Left cardiac atrium (tissue), 4 donors: ENCODE measurements around the gene TNFRSF14. TPM values are rescaled to one million over a fixed set of nuclear protein-coding genes. Genes with fewer than 3 reads are reported as not detected.

Source experiments
- ATAC-seq, 2 donors: fragments of 200-7000 bp; cut with Tn5 transposase; one replicate each; pipeline ENCODE4 v1.9.1; 2020; ENCODE audit warnings: mild to moderate bottlenecking in 2 of 2, moderate library complexity in 2 of 2
- DNase-seq: peaks from one replicate; pipeline ENCODE4 v3.0.0-alpha.2; 2020
- intact Hi-C, 2 donors: fragments of 100-400 bp; cut with DNase I; formaldehyde crosslinking; loops; one replicate each; pipeline versions ENCODE4 v1.14.1 to v1.15.1; 2022 to 2023
- total RNA-seq, 2 donors: library from RNA; stranded (reverse); fragmentation: NEBNext Ultra II Directional; extraction: Animal tissue kit (Norgen Biotek cat#: 25700); gene quantifications; one replicate each; pipeline ENCODE4 v1.2.1, GENCODE V29; 2021
- donor health status: DM: no; HTN: yes; CAD: no.
- donor health status: DM: no; HTN: yes; CAD: no; lungs with severe emphysema.
- donor health status: DM: yes; HTN: yes; CAD: no.
- donor health status: Dilated cardiomyopathy.

TNFRSF14 gene
- total RNA-seq, 2 donors from 2014 or later = 21.6 to 22.6 TPM

GRCh38 chr1:2591581-2592261 lies 35.5 kb downstream of the TNFRSF14 start:
- ATAC-seq (no peak), DNase-seq (no peak)
- intact Hi-C loops = no loop called here

- ATAC-seq = no peak
- no peak for DNase-seq
- intact Hi-C loops = no loop called here
Measured at GRCh38 chr1:2592672-2593071, 36.5 kb downstream of the TNFRSF14 start.

- intact Hi-C loops = no loop called here
- ATAC-seq = no peak
- no peak for DNase-seq
Measured at GRCh38 chr1:2593251-2593878, 37.2 kb downstream of the TNFRSF14 start.

GRCh38 chr1:2594001-2594640 lies 38.0 kb downstream of the TNFRSF14 start:
- DNase-seq (peak; percentile 82), ATAC-seq (peak; percentile 53 to 60)
- intact Hi-C loops = no loop called here

- no peak for ATAC-seq
- intact Hi-C loops = no loop called here
- DNase-seq = no peak
Measured at GRCh38 chr1:2594641-2595131, 38.5 kb downstream of the TNFRSF14 start.

- DNase-seq = no peak
- intact Hi-C loops = no loop called here
- no peak for ATAC-seq
Measured at GRCh38 chr1:2595261-2595811, 39.2 kb downstream of the TNFRSF14 start.

GRCh38 chr1:2595812-2596529 lies 39.8 kb downstream of the TNFRSF14 start:
- intact Hi-C loops = no loop called here
- ATAC-seq (no peak), DNase-seq (no peak)

GRCh38 chr1:2596530-2597333 lies 40.6 kb downstream of the TNFRSF14 start:
- DNase-seq = no peak
- no peak for ATAC-seq
- intact Hi-C loops = no loop called here

GRCh38 chr1:2597441-2598328 lies 41.5 kb downstream of the TNFRSF14 start:
- DNase-seq (no peak), ATAC-seq (no peak)
- intact Hi-C loops = no loop called here

- DNase-seq (no peak), ATAC-seq (no peak)
- intact Hi-C loops = no loop called here
Measured at GRCh38 chr1:2598329-2598931, 42.3 kb downstream of the TNFRSF14 start.

- intact Hi-C loops = no loop called here
- ATAC-seq = no peak
- DNase-seq = no peak
Measured at GRCh38 chr1:2601721-2602303, 45.6 kb downstream of the TNFRSF14 start.

GRCh38 chr1:2602311-2602835 lies 46.2 kb downstream of the TNFRSF14 start:
- DNase-seq = no peak
- intact Hi-C loops = no loop called here
- no peak for ATAC-seq

- DNase-seq = no peak
- no peak for ATAC-seq
- intact Hi-C loops = no loop called here
Measured at GRCh38 chr1:2602866-2603520, 46.8 kb downstream of the TNFRSF14 start.

- intact Hi-C loops = no loop called here
- DNase-seq = no peak
- no peak for ATAC-seq
Measured at GRCh38 chr1:2603521-2604155, 47.5 kb downstream of the TNFRSF14 start.

GRCh38 chr1:2604156-2604843 lies 48.1 kb downstream of the TNFRSF14 start:
- DNase-seq (no peak), ATAC-seq (no peak)
- intact Hi-C loops = no loop called here
